Vagina (tissue), 2 donors: ENCODE measurements around the gene GLI1.

ENCODE experiments used
- CTCF ChIP-seq, 3 experiments: fragments of 450-650 bp in 2 of 3; fragments of 200-600 bp in 1 of 3; sonication (generic) in 1 of 3; IDR thresholded peaks; one replicate each; pipeline ENCODE4 v1.5.1; 2017 to 2019; ENCODE audit warnings: antibody characterized with exemption in 3 of 3, mild to moderate bottlenecking in 2 of 3, moderate library complexity in 2 of 3
- POLR2AphosphoS5 ChIP-seq, 2 donors: sonication (generic); formaldehyde crosslinking; IDR thresholded peaks; one replicate each; pipeline ENCODE4 v1.9.0; 2017; ENCODE audit warnings: antibody characterized with exemption in 2 of 2, mild to moderate bottlenecking in 2 of 2, low read depth in 1 of 2; ENCODE audit not compliant: insufficient read depth in 1 of 2

- TF ChIP-seq CTCF (IDR thresholded peaks at IDR 0.05) (no peak), POLR2AphosphoS5 (IDR thresholded peaks at IDR 0.05; ENCODE audit: insufficient read depth in 1 of 2, low read depth in 1 of 2) (no peak)
Observed at GRCh38 chr12:57456737-57457490, 2.7 kb upstream of the GLI1 start.
